ENCODE results near the gene PANX2. TPM values are rescaled to one million over a fixed set of nuclear protein-coding genes. Genes with fewer than 3 reads are reported as not detected.
A peak's percentile ranks its signal among the peaks of the same experiment; 100 is the strongest.

PANX2 gene
- total RNA-seq, 1 donor from 2014 or later: 2.5 TPM

GRCh38 chr22:50138988-50139387 lies 31.5 kb upstream of the PANX2 start:
- H3K36me3 ChIP-seq: no peaks in the 10 kb centered on the region
- no peaks in the 10 kb centered on the region for H3K27me3 ChIP-seq (ENCODE audit: low read depth)
- DNase-seq (no peak), ATAC-seq (no peak)
- intact Hi-C loops (cut with DNase I): no loop called here
- no peak overlapping the region for H3K27ac ChIP-seq
- no peak overlapping the region for H3K4me3 ChIP-seq
- TF ChIP-seq CTCF (IDR thresholded peaks at IDR 0.05): no peak
- H3K4me1 ChIP-seq: no peaks in the 10 kb centered on the region
- no peaks in the 10 kb centered on the region for H3K9me3 ChIP-seq

DNA sequence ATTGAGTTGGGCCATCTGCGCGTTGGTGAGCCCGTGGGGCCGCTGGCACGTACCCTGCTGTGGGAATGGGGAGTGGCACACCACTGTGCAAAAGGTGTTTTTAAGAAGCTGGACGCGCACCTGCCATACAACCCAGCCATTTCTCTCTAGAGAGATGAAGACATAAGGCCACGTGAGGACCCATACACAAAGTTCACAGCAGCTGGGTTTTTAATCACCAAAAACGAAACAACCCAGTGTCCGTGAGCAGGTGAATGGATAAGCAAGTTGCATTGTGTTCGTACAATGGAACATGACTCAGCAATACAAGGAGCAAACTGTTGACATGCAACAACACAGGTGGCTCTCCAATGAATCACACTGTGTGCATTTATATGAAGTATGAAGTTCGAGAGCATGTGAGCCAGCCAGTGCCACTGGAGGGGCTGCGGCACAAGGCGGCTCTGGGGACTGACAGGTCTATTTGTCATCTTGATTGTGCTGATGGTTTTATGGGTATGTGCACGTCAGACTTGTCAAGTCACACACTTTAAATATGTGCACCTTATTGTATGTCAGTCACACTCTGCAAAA lies 30.6 kb upstream of the PANX2 start:
- TF ChIP-seq CTCF (IDR thresholded peaks at IDR 0.05): no peak
- H3K4me3 ChIP-seq: no peak overlapping the region
- intact Hi-C loops (cut with DNase I): no loop called here
- no peaks in the 10 kb centered on the region for H3K9me3 ChIP-seq
- H3K4me1 ChIP-seq: no peaks in the 10 kb centered on the region
- no peak for ATAC-seq
- DNase-seq: no peak
- H3K36me3 ChIP-seq: no peaks in the 10 kb centered on the region
- no peaks in the 10 kb centered on the region for H3K27me3 ChIP-seq (ENCODE audit: low read depth)
- no peak overlapping the region for H3K27ac ChIP-seq

GRCh38 chr22:50140615-50141014 lies 29.9 kb upstream of the PANX2 start:
- no peak for ATAC-seq
- intact Hi-C loops (cut with DNase I): no loop called here

DNA sequence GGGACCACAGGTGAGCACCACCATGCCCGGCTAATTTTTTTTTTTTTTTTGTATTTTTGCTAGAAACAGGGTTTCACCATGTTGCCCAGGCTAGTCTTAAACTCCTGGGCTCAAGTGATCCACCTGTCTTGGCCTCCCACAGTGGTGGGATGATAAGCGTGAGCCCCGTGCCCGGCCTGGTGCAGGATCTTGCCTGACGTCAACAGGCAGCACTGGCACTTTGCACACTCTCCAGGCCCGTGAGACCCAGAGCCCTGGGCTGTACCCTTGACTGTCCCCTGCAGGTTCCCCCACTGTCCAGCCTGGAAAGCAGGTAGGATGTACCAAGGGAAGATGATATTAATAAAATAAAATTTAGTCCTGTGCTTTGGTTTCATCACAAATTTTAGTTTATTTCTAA lies 29.1 kb upstream of the PANX2 start:
- H3K4me1 ChIP-seq: no peaks in the 10 kb centered on the region
- H3K9me3 ChIP-seq: no peaks in the 10 kb centered on the region
- ATAC-seq (peak; percentile 20 to 39), DNase-seq (no peak)
- H3K4me3 ChIP-seq: no peak overlapping the region
- H3K27ac ChIP-seq: no peak overlapping the region
- H3K27me3 ChIP-seq (ENCODE audit: low read depth): peaks cover 9% of the 10 kb centered on the region
- H3K36me3 ChIP-seq: no peaks in the 10 kb centered on the region
- intact Hi-C loops (cut with DNase I): no loop called here
- no peak for TF ChIP-seq CTCF (IDR thresholded peaks at IDR 0.05)

More at GRCh38 chr22:50140615-50141014, 29.9 kb upstream of the PANX2 start:
- DNase-seq: no peak
- no peak for TF ChIP-seq CTCF (IDR thresholded peaks at IDR 0.05)
- peaks cover under 1% of the 10 kb centered on the region for H3K27me3 ChIP-seq (ENCODE audit: low read depth)
- H3K4me3 ChIP-seq: no peak overlapping the region
- H3K4me1 ChIP-seq: no peaks in the 10 kb centered on the region
- H3K27ac ChIP-seq: no peak overlapping the region
- no peaks in the 10 kb centered on the region for H3K36me3 ChIP-seq
- H3K9me3 ChIP-seq: no peaks in the 10 kb centered on the region

GRCh38 chr22:50141891-50142363 lies 28.6 kb upstream of the PANX2 start:
- Histone ChIP-seq H3K4me3 (no peak overlapping the region), H3K4me1 (no peaks in the 10 kb centered on the region), H3K27ac (no peak overlapping the region), H3K9me3 (no peaks in the 10 kb centered on the region), H3K36me3 (no peaks in the 10 kb centered on the region), H3K27me3 (ENCODE audit: low read depth) (peaks cover 12% of the 10 kb centered on the region)
- intact Hi-C loops (cut with DNase I): no loop called here
- peak; percentile 49 to 54 for ATAC-seq
- no peak for DNase-seq
- no peak for TF ChIP-seq CTCF (IDR thresholded peaks at IDR 0.05)
